Chondrocyte (in vitro differentiated cells): ENCODE measurements around the gene TMUB2. TPM values are rescaled to one million over a fixed set of nuclear protein-coding genes. Genes with fewer than 3 reads are reported as not detected.

Experiments used
- DNase-seq: peaks from one replicate; pipeline ENCODE4 v3.0.0; 2021; ENCODE audit warnings: mixed read lengths, low spot score
- H3K27ac Mint-ChIP-seq: one replicate; pipeline ENCODE4 v1.8.0; 2021; ENCODE audit warnings: mild to moderate bottlenecking, moderate library complexity, mixed read lengths; ENCODE audit not compliant: unreplicated experiment
- H3K27me3 Mint-ChIP-seq: 2 replicates; pipeline ENCODE4 v1.8.0; 2021; ENCODE audit warnings: low read depth, mixed read lengths
- H3K36me3 Mint-ChIP-seq: 2 replicates; pipeline ENCODE4 v1.8.0; 2021; ENCODE audit warnings: low read depth, mixed read lengths
- H3K4me1 Mint-ChIP-seq: 2 replicates; pipeline ENCODE4 v1.8.0; 2021; ENCODE audit warnings: low read depth, mild to moderate bottlenecking, mixed read lengths
- H3K4me3 Mint-ChIP-seq: one replicate; pipeline ENCODE4 v1.8.0; 2021; ENCODE audit warnings: mild to moderate bottlenecking, moderate library complexity, mixed read lengths; ENCODE audit not compliant: unreplicated experiment
- H3K9me3 Mint-ChIP-seq: 2 replicates; pipeline ENCODE4 v1.8.0; 2021; ENCODE audit warnings: low read depth, mixed read lengths
- CTCF ChIP-seq: fragments of 200-600 bp; sonication (generic); IDR thresholded peaks from 2 replicates; pipeline ENCODE4 v1.5.0; 2021; ENCODE audit warnings: antibody characterized with exemption, mild to moderate bottlenecking, moderate library complexity
- total RNA-seq: library from RNA; stranded (reverse); gene quantifications from 3 replicates; pipeline ENCODE4 v1.2.1, GENCODE V29; 2021

Gene TMUB2
- total RNA-seq, 1 donor from 2014 or later, result 34.8 TPM

GRCh38 chr17:44199553-44200477 lies 13.0 kb downstream of the TMUB2 start, which contains the start of gene ATXN7L3:
Gene ATXN7L3, minus strand, starts transcription at chr17:44199884. Its CDS starts 1,814 bp downstream, at chr17:44198070.
- no peaks in the 10 kb centered on the region for H3K9me3 Mint-ChIP-seq
- peaks cover 33% of the 10 kb centered on the region for H3K4me1 Mint-ChIP-seq
- peak; percentile 99 for DNase-seq
- peak within 1 kb of the TSS; percentile 92 for H3K4me3 Mint-ChIP-seq
- H3K36me3 Mint-ChIP-seq, result peaks cover 2% of the 10 kb centered on the region
- TF ChIP-seq CTCF, result no peak
- no peaks in the 10 kb centered on the region for H3K27me3 Mint-ChIP-seq
- peak within 1 kb of the TSS; percentile 94 for H3K27ac Mint-ChIP-seq

GRCh38 chr17:44200478-44201155 lies 13.8 kb downstream of the TMUB2 start:
- no peak for DNase-seq
- Mint-ChIP-seq H3K9me3 (no peaks in the 10 kb centered on the region), H3K27ac (peak overlapping the region; percentile 94), H3K4me1 (peaks cover 33% of the 10 kb centered on the region), H3K36me3 (peaks cover 2% of the 10 kb centered on the region), H3K4me3 (peak overlapping the region; percentile 92), H3K27me3 (no peaks in the 10 kb centered on the region)
- no peak for TF ChIP-seq CTCF

GRCh38 chr17:44202756-44203155 lies 16.0 kb downstream of the TMUB2 start:
- no peak for TF ChIP-seq CTCF
- H3K27me3 Mint-ChIP-seq, result no peaks in the 10 kb centered on the region
- peaks cover 24% of the 10 kb centered on the region for H3K4me1 Mint-ChIP-seq
- no peak for DNase-seq
- peaks cover 6% of the 10 kb centered on the region for H3K36me3 Mint-ChIP-seq
- no peaks in the 10 kb centered on the region for H3K9me3 Mint-ChIP-seq
- H3K4me3 Mint-ChIP-seq, result no peak overlapping the region
- H3K27ac Mint-ChIP-seq, result peak overlapping the region; percentile 27

- TF ChIP-seq CTCF, result peak; percentile 85
- H3K4me3 Mint-ChIP-seq, result no peak overlapping the region
- H3K9me3 Mint-ChIP-seq, result no peaks in the 10 kb centered on the region
- H3K4me1 Mint-ChIP-seq, result peaks cover 18% of the 10 kb centered on the region
- peaks cover 12% of the 10 kb centered on the region for H3K36me3 Mint-ChIP-seq
- no peak overlapping the region for H3K27ac Mint-ChIP-seq
- H3K27me3 Mint-ChIP-seq, result no peaks in the 10 kb centered on the region
- no peak for DNase-seq
Observed at GRCh38 chr17:44203731-44204440, 17.1 kb downstream of the TMUB2 start.

GRCh38 chr17:44204441-44204882 lies 17.7 kb downstream of the TMUB2 start:
- Mint-ChIP-seq H3K4me1 (peaks cover 18% of the 10 kb centered on the region), H3K27me3 (no peaks in the 10 kb centered on the region), H3K9me3 (no peaks in the 10 kb centered on the region), H3K27ac (peak overlapping the region; percentile 36), H3K4me3 (no peak overlapping the region), H3K36me3 (peaks cover 15% of the 10 kb centered on the region)
- no peak for TF ChIP-seq CTCF
- DNase-seq, result no peak
